Lung (tissue), 12 donors: Measurements from ENCODE around the gene XRCC1. TPM values are rescaled to one million over a fixed set of nuclear protein-coding genes. Genes with fewer than 3 reads are reported as not detected.

Source experiments
- ATAC-seq: fragments of 200-7000 bp; cut with Tn5 transposase; one replicate; pipeline ENCODE4 v1.9.1; 2020; ENCODE audit warnings: moderate number of reproducible peaks; ENCODE audit not compliant: insufficient read depth, low FRiP score
- DNase-seq, 3 donors: peaks; one replicate each; pipeline ENCODE4 v3.0.0-alpha.2; 2013 to 2017
- H3K27ac ChIP-seq, 2 donors: one replicate each; pipeline ENCODE4 v1.5.1; 2013; ENCODE audit warnings: mild to moderate bottlenecking in 2 of 2, moderate library complexity in 2 of 2, control low read depth in 1 of 2, inconsistent platforms in 1 of 2, low read depth in 1 of 2, low read length in 1 of 2
- H3K27me3 ChIP-seq, 3 donors: one replicate each; pipeline ENCODE4 v1.5.1; 2013; ENCODE audit warnings: low read length in 2 of 3; ENCODE audit not compliant: control insufficient read depth in 3 of 3, insufficient read depth in 3 of 3
- H3K36me3 ChIP-seq, 4 donors: one replicate each; pipeline ENCODE4 v1.5.1; 2013; ENCODE audit warnings: low read length in 4 of 4, mild to moderate bottlenecking in 1 of 4, moderate library complexity in 1 of 4; ENCODE audit not compliant: control insufficient read depth in 4 of 4, insufficient read depth in 4 of 4
- H3K4me1 ChIP-seq, 5 donors: one replicate each; pipeline ENCODE4 v1.5.1; 2013; ENCODE audit warnings: low read length in 5 of 5, mild to moderate bottlenecking in 2 of 5, moderate library complexity in 1 of 5; ENCODE audit not compliant: control insufficient read depth in 5 of 5, insufficient read depth in 5 of 5
- H3K4me3 ChIP-seq: one replicate; pipeline ENCODE4 v1.5.1; 2013; ENCODE audit warnings: mild to moderate bottlenecking, control low read depth, moderate library complexity
- H3K9ac ChIP-seq, 2 donors: one replicate each; pipeline ENCODE4 v1.5.1; 2013; ENCODE audit warnings: low read length in 2 of 2, control low read depth in 1 of 2; ENCODE audit not compliant: insufficient read depth in 1 of 2
- H3K9me3 ChIP-seq, 4 donors: one replicate each; pipeline ENCODE4 v1.5.1; 2013; ENCODE audit warnings: low read length in 3 of 4, mild to moderate bottlenecking in 1 of 4, moderate library complexity in 1 of 4; ENCODE audit not compliant: control insufficient read depth in 4 of 4, insufficient read depth in 3 of 4
- CTCF ChIP-seq: IDR thresholded peaks from 2 replicates; pipeline ENCODE4 v1.5.1; 2012; ENCODE audit warnings: mild to moderate bottlenecking; ENCODE audit errors: control extremely low read depth, extremely low read depth
- WGBS, 2 donors: extraction: QIAGEN DNeasy Blood & Tissue Kit; methylation state at CpG; one replicate each; pipeline ENCODE4 v1.1.7; 2013; 5-methylcytosine and 5-hydroxymethylcytosine counted together
- polyA plus RNA-seq, 2 donors: library from polyadenylated mRNA; stranded (reverse); fragments of 200-250 nt; gene quantifications; one replicate each; pipeline ENCODE4 v1.2.1, GENCODE V29; 2013
- total RNA-seq, 2 donors: library from RNA; depleted of rRNA in 1 of 2; stranded (reverse); fragments of >200 nt in 1 of 2; gene quantifications; one replicate each; pipeline ENCODE4 v1.2.1, GENCODE V29; 2014 to 2021
- donor health status: control.
- donor health status: control.
- donor health status: Bipolar disorder and iron deficiency.
- donor health status: healthy.
- donor health status: DM: yes; HTN: yes; CAD: no.

Gene XRCC1
- total and polyA plus RNA-seq, 4 donors: 15.4 to 32.2 (median 24.5) TPM

DNA sequence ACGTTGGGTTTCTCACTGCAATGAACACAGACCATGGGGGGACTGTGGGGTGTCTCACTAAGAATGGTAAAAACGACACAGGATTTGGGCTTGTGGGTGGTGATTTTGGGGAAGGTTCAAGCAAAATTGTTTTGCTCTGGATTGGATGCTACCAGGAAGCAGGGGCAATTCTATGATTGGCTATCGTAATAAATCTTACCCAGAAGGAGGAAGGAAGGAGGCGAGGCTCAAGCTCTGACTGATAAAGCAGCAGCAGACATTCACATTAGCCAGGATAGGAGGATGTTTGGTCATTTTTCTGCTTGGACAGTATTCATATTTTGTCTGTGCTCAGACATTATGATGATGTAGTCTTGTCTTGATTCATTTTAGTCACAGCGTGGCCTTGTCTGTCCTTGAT lies 22.5 kb upstream of the XRCC1 start:
- Histone ChIP-seq H3K4me1 (peaks cover 0 to 29% (median 8%) of the 10 kb centered on the region in 5 donors), H3K9me3 (no peaks in the 10 kb centered on the region), H3K36me3 (peaks cover 0 to 28% (median 10%) of the 10 kb centered on the region in 4 donors), H3K9ac (peak overlapping the region in 1 of 2 donors; percentile 95), H3K27me3 (no peaks in the 10 kb centered on the region), H3K4me3 (no peak overlapping the region), H3K27ac (no peak overlapping the region)
- no peak for TF ChIP-seq CTCF
- DNase-seq (no peak), ATAC-seq (no peak)
- WGBS, 2 donors: 29 to 38% methylated on average over 5 of the region's 5 CpGs

- Histone ChIP-seq H3K9me3 (no peaks in the 10 kb centered on the region), H3K27ac (peak overlapping the region; percentile 94 to 97), H3K4me3 (peak overlapping the region; percentile 58), H3K9ac (peak overlapping the region; percentile 95 to 97), H3K27me3 (no peaks in the 10 kb centered on the region), H3K36me3 (peaks cover 0 to 34% (median 14%) of the 10 kb centered on the region in 4 donors), H3K4me1 (peaks cover 0 to 29% (median 8%) of the 10 kb centered on the region in 5 donors)
- ATAC-seq (no peak), DNase-seq (peak in 1 of 3 donors; percentile 16)
- WGBS, 2 donors: 25 to 27% methylated on average over 7 of the region's 7 CpGs
- no peak for TF ChIP-seq CTCF
Measured at GRCh38 chr19:43596842-43597461, 21.6 kb upstream of the XRCC1 start.

DNA sequence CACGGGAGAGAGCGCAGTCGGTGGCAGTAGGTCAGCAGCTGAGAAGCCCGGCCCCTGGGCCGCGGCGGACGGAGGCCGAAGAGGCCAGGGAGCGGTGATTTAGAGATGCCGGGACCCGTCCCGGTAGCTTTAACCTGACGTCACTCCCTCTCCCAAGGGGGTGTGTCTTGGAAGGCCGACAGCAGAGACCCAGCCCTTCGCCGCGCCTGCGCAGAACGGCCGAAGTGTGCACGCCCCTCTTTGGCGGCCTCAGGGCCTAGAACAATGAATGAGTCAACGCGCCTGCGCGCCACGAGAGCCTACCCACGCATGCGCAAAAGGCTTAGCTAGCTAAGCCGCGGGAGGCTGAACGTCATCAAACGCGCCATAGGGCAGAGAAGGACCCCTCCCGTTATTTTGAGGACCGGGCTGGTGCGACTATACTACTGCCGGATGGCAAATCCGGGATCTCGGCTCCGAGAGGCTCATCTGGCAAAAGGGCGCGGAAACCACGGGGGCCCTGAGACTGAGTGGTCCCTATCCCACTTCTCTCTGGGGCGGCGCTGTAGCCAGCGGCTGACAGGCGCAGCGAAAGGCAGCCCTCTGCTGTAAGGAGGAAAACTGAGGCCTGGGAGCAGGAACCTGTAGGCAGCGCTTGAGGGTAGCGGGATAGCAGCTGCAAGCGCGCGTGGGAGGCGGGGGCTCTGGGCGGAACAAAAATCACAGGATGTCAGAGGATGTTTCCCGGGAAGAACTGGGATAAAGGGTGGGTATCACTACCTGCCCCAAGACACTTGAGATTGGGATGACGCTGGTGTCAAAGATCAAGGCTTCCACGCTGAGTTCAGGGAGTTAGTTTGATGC lies 20.9 kb upstream of the XRCC1 start, which contains the start of the genes IRGQ and ZNF576:
Gene IRGQ (minus strand): TSS at position 136 of the 843 bp plus-strand sequence. CDS start 796 bp downstream, outside the sequence.
Gene ZNF576 (plus strand): TSS at position 597 of the 843 bp plus-strand sequence. CDS start 514 bp downstream, outside the sequence.
- H3K36me3 ChIP-seq: peaks cover 0 to 37% (median 13%) of the 10 kb centered on the region in 4 donors
- H3K9ac ChIP-seq: peak within 1 kb of the TSS; percentile 95 to 97
- no peaks in the 10 kb centered on the region for H3K9me3 ChIP-seq
- peaks cover 0 to 29% (median 8%) of the 10 kb centered on the region in 5 donors for H3K4me1 ChIP-seq
- DNase-seq: peak; percentile 100
- peak; percentile 87 for ATAC-seq
- peak within 1 kb of the TSS; percentile 58 for H3K4me3 ChIP-seq
- H3K27me3 ChIP-seq: no peaks in the 10 kb centered on the region
- peak within 1 kb of the TSS; percentile 94 to 97 for H3K27ac ChIP-seq
- 0% methylated on average over 60 of the region's 60 CpGs for WGBS, 2 donors
- no peak for TF ChIP-seq CTCF
